ENCODE results near the gene SAMD11.

GRCh38 chr1:966704-967300 is 43.1 kb downstream of the SAMD11 start:
- TF ChIP-seq POLR2AphosphoS5 (IDR thresholded peaks at IDR 0.05; ENCODE audit: low read depth, low read length) = no peak
- TF ChIP-seq FOXM1 (IDR thresholded peaks at IDR 0.05; ENCODE audit: low read depth) = no peak
- no peak for TF ChIP-seq CTCF (IDR thresholded peaks at IDR 0.05)
- no peak for TF ChIP-seq USF2 (IDR thresholded peaks at IDR 0.05; ENCODE audit: borderline replicate concordance, low read depth, low read length)
